RWPE1 (cell line): ENCODE measurements around the gene ZNF239.
"Not testable (repeated sequence)": the region's sequence is repeated elsewhere in the genome, so short reads cannot be mapped to it uniquely, and the experiment has no call there.

Experiments used
- CTCF ChIA-PET: fragments of 350-600 bp; sonication (Branson Sonifier 250); formaldehyde crosslinking; extraction: SDS; loops from one replicate; lab custom pipeline; 2021; lab: Yijun Ruan, JAX
- POLR2A ChIA-PET: fragments of 400-600 bp; formaldehyde crosslinking; extraction: SDS; loops from one replicate; lab custom pipeline; 2020; ENCODE audit warnings: antibody characterized with exemption; ENCODE audit not compliant: low non-redundant PET; lab: Yijun Ruan, JAX
- DNase-seq: peaks from one replicate; pipeline ENCODE4 v3.0.0; 2012; ENCODE audit warnings: low spot score
- H3K27ac ChIP-seq: fragments of 450-650 bp; 2 replicates; pipeline ENCODE4 v1.5.1; 2017
- TF ChIP-seq, protein P1 (sequence below): fragments of 450-650 bp; conservative IDR thresholded peaks from 2 replicates; pipeline ENCODE4 v1.5.1; 2017; ENCODE audit warnings: low read depth, mild to moderate bottlenecking

Gene ZNF239

DNA sequence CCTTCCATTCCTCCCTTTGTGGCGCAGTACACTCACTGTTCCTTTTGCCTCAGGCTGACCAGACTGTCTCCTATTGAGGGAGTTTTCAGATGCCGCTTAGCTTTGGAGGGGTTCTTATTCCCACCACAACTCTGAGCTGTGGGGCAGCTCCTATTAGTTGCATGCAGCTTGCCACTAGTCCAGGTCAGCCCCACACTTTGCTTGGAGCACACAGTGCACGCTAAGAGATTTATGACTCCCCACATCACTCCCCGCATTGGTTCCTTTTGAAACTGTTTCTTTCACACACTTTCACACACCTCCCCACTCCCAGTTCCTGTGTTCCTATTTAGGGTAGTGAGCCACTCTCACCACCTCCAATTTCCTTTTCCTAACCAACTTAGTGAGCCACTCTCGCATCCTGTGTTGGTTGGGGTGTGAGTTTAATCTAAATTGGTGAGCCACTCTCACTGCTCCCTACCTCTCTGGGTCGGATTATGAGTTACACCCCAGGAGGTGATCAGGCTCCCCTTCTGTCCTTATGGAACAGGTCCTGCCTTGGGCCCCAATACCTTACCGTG, 21.4 kb upstream of the ZNF239 start:
- no peak for DNase-seq
- TF ChIP-seq, protein P1, sequence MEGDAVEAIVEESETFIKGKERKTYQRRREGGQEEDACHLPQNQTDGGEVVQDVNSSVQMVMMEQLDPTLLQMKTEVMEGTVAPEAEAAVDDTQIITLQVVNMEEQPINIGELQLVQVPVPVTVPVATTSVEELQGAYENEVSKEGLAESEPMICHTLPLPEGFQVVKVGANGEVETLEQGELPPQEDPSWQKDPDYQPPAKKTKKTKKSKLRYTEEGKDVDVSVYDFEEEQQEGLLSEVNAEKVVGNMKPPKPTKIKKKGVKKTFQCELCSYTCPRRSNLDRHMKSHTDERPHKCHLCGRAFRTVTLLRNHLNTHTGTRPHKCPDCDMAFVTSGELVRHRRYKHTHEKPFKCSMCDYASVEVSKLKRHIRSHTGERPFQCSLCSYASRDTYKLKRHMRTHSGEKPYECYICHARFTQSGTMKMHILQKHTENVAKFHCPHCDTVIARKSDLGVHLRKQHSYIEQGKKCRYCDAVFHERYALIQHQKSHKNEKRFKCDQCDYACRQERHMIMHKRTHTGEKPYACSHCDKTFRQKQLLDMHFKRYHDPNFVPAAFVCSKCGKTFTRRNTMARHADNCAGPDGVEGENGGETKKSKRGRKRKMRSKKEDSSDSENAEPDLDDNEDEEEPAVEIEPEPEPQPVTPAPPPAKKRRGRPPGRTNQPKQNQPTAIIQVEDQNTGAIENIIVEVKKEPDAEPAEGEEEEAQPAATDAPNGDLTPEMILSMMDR, result no peak
- POLR2A ChIA-PET, result no interaction called here
- H3K27ac ChIP-seq, result no peak overlapping the region
- CTCF ChIA-PET, result no interaction called here

DNA sequence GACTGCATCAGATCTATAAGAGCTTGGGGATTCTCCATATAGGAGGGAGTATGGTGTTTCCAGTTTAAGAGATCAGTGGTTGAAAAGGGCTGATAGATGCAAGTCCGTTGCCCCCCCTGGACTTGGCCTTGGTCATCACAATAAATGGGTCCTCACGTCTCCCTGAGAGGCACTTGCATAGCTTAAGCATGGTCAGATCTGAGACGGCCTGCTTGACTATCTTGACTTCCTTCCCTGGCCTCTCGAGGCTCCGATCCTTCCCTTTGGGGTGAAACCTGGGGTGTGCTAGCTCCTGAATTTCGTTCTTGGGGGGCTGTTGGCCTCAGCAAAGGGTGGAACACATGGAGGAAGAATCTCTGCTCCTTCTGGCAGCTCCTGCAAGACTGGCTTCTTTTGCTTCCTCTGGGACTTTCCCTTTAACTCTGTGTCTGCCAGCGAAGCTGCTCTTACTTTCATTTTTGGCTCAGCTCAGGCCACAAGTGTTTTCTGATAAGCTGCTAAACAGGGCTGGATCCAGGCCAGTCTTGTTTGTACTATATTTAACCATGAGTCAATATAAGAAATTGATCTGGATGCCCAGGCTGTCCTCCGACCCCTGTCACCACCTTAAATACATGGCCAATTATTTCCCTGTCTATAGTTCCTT, 20.7 kb upstream of the ZNF239 start:
- ChIA-PET POLR2A (no interaction called here), CTCF (no interaction called here)
- TF ChIP-seq, protein P1, result no peak
- H3K27ac ChIP-seq, result no peak overlapping the region
- no peak for DNase-seq

DNA sequence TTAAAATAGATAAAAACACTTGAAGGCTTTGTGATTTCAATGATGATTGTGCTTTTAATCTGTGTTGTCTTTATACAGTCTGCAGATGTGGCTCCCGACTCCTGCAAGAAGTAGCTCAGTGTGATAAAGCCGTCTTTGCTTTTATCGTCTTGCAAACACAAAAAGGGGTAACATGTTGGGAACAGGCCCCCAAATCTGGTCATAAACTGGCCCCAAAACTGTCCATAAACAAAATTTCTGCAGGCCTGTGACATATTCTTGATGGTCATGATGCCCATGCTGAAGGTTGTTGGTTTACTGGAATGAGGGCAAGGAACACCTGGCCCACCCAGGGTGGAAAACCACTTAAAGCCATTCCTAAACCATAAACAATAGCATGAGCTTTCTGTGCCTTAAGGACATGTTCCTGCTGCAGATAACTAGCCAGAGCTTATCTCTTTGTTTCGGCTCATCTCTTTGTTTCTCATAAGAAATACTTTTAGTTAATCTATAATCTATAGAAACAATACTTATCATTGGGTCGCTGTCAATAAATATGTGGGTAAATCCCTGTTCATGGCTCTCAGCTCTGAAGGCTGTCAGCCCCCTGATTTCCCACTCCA, 17.0 kb upstream of the ZNF239 start:
- TF ChIP-seq, protein P1, result no peak
- CTCF ChIA-PET, result no interaction called here
- POLR2A ChIA-PET, result no interaction called here
- no peak overlapping the region for H3K27ac ChIP-seq
- no peak for DNase-seq

DNA sequence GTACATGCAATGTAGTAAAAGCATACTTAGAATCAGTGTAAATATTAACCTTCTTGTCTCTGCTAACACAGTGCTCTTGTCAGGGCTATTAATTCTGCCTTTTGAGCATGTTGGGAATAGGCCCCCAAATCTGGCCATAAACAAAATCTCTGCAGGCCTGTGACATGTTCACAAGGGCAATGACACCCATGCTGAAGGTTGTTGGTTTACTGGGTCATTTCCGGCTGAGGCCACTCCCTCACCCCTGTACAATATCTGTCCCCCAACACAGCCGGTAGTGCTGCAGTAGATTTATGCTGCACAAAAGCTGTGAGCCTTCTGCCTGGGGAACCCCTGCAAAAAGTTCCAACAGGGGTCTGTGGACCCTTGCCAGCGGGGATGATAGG, 12.3 kb upstream of the ZNF239 start:
- H3K27ac ChIP-seq, CTCF ChIA-PET, DNase-seq, POLR2A ChIA-PET: not testable (repeated sequence)

DNA sequence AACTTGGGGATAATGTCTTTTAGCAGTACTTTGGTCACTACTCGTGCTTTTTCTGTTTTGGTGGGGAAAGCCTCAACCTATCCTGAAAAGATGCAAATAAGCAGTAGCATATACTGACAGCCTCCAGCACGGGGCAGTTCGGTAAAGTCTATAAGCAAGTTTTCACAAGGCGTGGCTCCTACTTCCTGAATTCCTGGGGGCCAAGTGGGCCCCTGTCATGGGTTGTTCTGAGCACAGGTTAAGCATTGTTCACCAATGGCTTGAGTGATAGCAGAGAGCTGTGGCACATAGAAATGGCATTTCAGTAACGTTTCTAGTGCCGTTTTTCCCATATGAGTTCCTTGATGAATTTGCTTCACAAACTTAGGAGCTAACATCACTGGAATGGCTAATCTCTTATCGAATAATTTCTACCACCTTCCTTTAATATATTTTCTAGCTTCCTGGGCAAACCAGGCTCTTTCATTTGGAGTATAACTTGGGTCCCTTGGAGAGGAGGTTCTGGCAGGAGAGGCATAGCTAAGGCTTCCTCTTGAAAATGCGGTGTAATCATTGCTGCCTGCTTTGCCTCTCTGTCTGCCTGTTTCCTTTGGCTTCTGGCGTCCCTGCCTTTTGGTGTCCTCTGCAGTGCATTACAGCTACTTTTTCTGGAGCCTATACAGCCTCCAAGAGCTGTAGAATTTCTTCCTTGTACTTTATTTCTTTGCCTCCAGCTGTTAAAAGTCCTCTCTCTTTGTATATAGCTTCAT, 11.7 kb upstream of the ZNF239 start:
- ChIA-PET POLR2A (no interaction called here), CTCF (no interaction called here)
- no peak overlapping the region for H3K27ac ChIP-seq
- no peak for DNase-seq
- TF ChIP-seq, protein P1, result no peak

DNA sequence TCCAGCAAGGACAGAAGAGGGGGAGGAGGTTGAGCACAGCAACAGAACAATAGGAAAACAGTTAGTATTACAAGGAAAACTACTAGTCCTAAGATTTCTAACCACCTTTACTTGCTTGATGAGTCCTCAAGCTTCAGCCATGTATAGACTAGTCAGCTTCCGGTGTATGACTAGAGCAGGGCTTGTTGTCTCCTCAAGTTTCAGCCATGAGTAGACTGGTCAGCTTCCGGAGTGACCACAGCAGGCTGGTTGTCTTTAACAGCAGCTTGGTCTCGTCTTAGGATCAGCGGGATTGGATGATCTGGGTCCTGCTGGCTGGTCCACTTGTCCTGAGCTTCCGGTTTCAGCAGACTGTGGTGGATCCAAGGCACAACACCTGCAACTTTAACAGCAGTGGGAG, 10.6 kb upstream of the ZNF239 start:
- ChIA-PET CTCF (no interaction called here), POLR2A (no interaction called here)
- no peak for DNase-seq

More for the DNA sequence above, 10.6 kb upstream of the ZNF239 start:
- H3K27ac ChIP-seq, result no peak overlapping the region
- TF ChIP-seq, protein P1, result no peak
